ENCODE data around the gene FCGR3A. TPM values are rescaled to one million over a fixed set of nuclear protein-coding genes. Genes with fewer than 3 reads are reported as not detected.
A peak's percentile ranks its signal among the peaks of the same experiment; 100 is the strongest.
"Not testable (repeated sequence)": the region's sequence is repeated elsewhere in the genome, so short reads cannot be mapped to it uniquely, and the experiment has no call there.

Gene FCGR3A
- total and polyA plus RNA-seq, 2 experiments from 2014 or later, result not detected

GRCh38 chr1:161512636-161513447, 36.8 kb downstream of the FCGR3A start:
- not testable (repeated sequence) for H3K27ac Mint-ChIP-seq; H3K4me3 Mint-ChIP-seq; DNase-seq (ENCODE audit: low spot score); H4K20me1 ChIP-seq (replicated peaks; ENCODE audit: insufficient read depth); H3K36me3 ChIP-seq (ENCODE audit: insufficient read depth); H3K4me1 ChIP-seq (ENCODE audit: insufficient read depth); H3K27me3 Mint-ChIP-seq (ENCODE audit: insufficient read depth, low read depth, poor library complexity); H3K27me3 ChIP-seq (ENCODE audit: insufficient read depth); H3K27ac ChIP-seq (ENCODE audit: low read depth); H3K4me2 ChIP-seq; H3K36me3 Mint-ChIP-seq (ENCODE audit: low read depth); H3K9me2 ChIP-seq (ENCODE audit: insufficient read depth); H3K79me2 ChIP-seq (replicated peaks; ENCODE audit: insufficient read depth); H3F3A ChIP-seq (replicated peaks; ENCODE audit: low read depth); H2AFZ ChIP-seq; H3K9me3 Mint-ChIP-seq
- H3K4me3 ChIP-seq, result 0 out of 2 replicates have a peak overlapping the region, but pooled peaks have one; percentile 23
- peaks cover 24% of the 10 kb centered on the region for H3K4me1 Mint-ChIP-seq
- peak; percentile 27; the same call in 2 of the 3 replicates for ATAC-seq

GRCh38 chr1:161511756-161512060, 37.9 kb downstream of the FCGR3A start:
- H3K27ac Mint-ChIP-seq, result no peak overlapping the region
- no peak overlapping the region for H3K4me3 ChIP-seq
- H3K27me3 Mint-ChIP-seq (ENCODE audit: insufficient read depth, low read depth, poor library complexity), result peaks cover 7% of the 10 kb centered on the region
- peaks cover 2% of the 10 kb centered on the region; the same call in 1 of the 2 replicates for H3K4me1 ChIP-seq (ENCODE audit: insufficient read depth)
- no peak overlapping the region for H3K4me3 Mint-ChIP-seq
- no peaks in the 10 kb centered on the region for H4K20me1 ChIP-seq (replicated peaks; ENCODE audit: insufficient read depth)
- no peaks in the 10 kb centered on the region for H3K36me3 Mint-ChIP-seq (ENCODE audit: low read depth)
- H3K27me3 ChIP-seq (ENCODE audit: insufficient read depth), result no peaks in the 10 kb centered on the region
- ATAC-seq (peak; percentile 15; the same call in 1 of the 3 replicates), DNase-seq (ENCODE audit: low spot score) (no peak)
- H3K36me3 ChIP-seq (ENCODE audit: insufficient read depth), result no peaks in the 10 kb centered on the region
- no peaks in the 10 kb centered on the region for H3K79me2 ChIP-seq (replicated peaks; ENCODE audit: insufficient read depth)
- H3K9me2 ChIP-seq (ENCODE audit: insufficient read depth), result no peaks in the 10 kb centered on the region
- H3K4me1 Mint-ChIP-seq, result peaks cover 31% of the 10 kb centered on the region
- H3K9me3 Mint-ChIP-seq, result no peaks in the 10 kb centered on the region
- H3F3A ChIP-seq (replicated peaks; ENCODE audit: low read depth), result no peaks in the 10 kb centered on the region
- H3K4me2 ChIP-seq, result no peak overlapping the region
- no peak overlapping the region for H3K27ac ChIP-seq (ENCODE audit: low read depth)
- no peak overlapping the region for H2AFZ ChIP-seq
- TF ChIP-seq ZNF114 (CRISPR knock-in tag; IDR thresholded peaks at IDR 0.05), result no peak
- TF ChIP-seq ZNF462 (CRISPR knock-in tag; IDR thresholded peaks at IDR 0.05), result no peak
- no peak for TF ChIP-seq NANOG (IDR thresholded peaks at IDR 0.05; ENCODE audit: borderline replicate concordance)
- no peak for TF ChIP-seq EZH2phosphoT487 (IDR thresholded peaks at IDR 0.05; ENCODE audit: unreplicated experiment)
- no peak for TF ChIP-seq CREB1 (CRISPR knock-in tag; IDR thresholded peaks at IDR 0.05; ENCODE audit: low read depth)
- TF ChIP-seq CTCF (conservative IDR thresholded peaks at IDR 0.05; ENCODE audit: low read depth in 2 of 2), result no peak
- no peak for TF ChIP-seq STAT1 (IDR thresholded peaks at IDR 0.05; ENCODE audit: unreplicated experiment)
- TF ChIP-seq REST (IDR thresholded peaks at IDR 0.05; ENCODE audit: unreplicated experiment), result no peak
- TF ChIP-seq EZH2 (IDR thresholded peaks at IDR 0.05; ENCODE audit: low read depth, unreplicated experiment), result no peak
- no peak for TF ChIP-seq POLR2AphosphoS5 (IDR thresholded peaks at IDR 0.05; ENCODE audit: low read depth)

Measured in GM23338 (cell line).